GM18519 (cell line): ENCODE data around the gene S1PR5.

Experiments used
- ATAC-seq: cut with Tn5 transposase; IDR thresholded peaks from one replicate; pipeline ENCODE4 v1.9.1; 2021; ENCODE audit warnings: mild to moderate bottlenecking, moderate library complexity; ENCODE audit not compliant: unreplicated experiment, low FRiP score

S1PR5 gene

DNA sequence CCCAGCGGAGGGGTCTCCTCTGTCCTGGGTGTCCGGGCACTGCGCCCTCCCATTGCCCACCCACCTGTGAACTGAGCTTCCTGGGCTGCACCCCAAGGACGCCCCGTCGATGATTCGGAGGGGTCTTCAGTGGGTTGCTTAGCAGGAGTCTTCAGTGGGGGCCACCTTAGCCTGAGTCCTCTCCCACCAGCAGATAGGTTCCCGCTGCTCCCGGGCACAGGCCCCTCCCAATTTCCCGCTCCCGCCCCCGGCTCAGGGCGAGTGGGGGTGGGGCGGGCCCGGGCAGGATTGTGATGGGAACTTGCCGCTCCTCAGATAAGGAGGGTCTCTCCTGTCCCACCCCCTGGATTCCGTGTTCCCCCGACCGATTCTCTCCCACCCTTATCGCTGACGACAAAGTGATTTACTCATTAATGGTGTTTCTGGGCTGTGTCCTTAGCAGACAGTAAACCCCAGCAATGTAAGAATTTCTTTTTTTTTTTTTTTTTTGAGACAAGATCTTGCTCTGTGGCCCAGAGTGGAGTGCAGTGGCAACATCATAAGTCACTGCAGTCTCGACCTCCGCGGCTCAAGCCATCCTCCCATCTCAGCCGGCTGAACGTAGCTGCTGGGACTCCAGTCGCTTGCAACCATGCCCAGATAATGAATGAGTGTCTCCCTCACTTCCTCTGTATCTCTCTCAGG lies 655 bp upstream of the S1PR5 start:
- no peak for ATAC-seq

DNA sequence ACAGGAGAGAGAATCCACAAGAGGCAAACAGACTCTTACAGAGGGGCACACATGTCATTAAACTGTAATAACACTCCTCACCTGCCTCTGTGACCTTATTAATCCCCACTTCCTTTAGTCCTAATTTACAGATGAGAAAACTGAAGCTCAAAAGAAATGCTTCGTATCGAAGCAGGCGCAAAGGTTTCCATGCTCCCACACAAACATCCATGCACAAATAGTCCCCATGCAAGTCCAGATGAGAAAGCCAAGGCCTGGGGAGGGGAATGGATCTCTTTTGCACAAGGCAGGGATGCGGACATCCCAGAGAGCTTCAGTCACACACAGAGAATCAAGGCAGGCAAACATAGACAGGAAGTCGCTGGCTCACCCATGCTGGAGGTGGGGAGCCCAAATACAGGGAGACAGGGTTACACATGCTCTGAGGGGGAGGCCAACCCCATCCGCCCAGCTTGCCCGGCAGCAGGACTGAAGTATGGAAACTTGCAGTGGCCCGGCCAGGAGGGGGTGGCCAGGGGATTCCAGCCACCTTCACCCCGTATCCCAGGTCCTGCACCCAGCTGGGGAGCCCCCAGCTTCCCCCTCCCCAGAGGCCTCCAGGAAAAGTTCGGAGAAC lies 468 bp downstream of the S1PR5 start:
- no peak for ATAC-seq

DNA sequence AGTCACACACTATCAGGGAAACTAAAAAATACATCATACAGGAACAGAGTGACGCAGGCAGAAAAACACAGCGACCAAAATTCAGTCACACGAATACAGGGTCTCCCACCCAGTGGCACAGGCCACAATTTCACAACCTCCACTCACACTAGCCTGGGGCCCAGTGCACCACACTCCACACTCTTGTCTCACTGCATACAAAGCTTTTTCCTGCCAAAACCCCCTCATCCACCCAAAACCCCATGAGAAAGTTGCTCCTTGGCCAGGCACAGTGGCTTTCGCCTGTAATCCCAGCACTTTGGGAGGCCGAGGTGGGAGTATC lies 1.2 kb downstream of the S1PR5 start:
- ATAC-seq = no peak

DNA sequence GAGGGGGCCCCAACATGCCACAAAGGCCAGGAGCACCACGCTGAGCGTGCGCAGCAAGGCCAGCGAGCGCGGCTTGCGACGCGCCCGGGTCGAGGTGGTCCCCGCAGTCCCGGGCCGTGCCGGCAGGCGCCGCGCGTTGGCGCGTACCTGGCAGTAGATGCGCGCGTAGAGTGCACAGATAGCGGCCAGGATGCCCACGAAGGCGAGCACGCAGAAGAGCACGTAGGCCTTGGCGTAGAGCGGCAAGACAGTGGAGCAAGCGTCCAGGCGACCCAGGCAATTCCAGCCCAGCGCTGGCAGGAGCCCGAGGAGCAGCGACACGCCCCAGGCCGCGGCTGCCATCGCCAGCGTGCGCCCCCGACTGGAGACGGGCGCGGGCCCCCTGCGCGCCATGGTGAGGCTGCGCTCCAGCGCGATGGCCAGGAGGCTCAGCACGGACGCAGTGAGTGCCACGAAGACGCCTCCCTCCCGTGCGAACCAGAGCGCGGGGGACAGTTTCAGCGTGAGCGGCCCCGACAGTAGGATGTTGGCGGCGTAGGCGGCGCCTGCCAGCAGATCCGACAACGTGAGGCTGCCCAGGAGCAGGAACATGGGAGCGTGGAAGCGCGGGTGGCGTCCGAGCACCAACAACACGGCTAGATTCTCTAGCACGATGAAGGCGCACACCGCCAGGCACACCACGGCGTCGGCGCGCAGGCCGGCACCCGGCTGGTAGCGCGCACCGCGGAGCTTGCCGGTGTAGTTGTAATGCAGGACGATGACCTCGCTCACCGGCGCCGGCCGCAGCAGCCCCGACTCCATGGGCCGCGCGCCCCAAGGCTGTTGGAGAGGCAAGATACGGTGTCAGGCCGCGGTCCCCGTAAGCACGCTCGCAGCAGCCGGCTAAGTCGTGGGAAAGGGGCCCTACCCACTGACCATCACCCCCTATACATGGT lies 2.8 kb downstream of the S1PR5 start:
- no peak for ATAC-seq

DNA sequence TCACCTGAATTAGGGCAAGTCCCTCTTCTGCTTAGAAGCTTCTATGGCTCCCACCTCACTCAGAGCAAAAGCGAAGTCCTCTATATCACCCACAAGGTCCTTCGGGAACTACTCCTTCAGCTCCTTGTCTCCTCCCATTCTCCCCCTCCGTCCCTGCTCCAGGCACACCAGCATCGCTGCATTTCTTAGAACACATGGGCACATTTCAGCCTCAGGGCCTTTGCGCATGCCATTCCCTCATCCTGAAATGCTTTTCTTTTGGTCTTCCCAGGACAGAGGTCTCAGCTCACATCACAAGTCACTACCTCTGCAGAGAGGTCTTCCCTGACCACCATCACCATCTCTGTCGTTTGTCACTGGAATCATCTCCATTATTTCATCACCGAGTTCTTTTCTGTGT lies 4.0 kb downstream of the S1PR5 start:
- no peak for ATAC-seq

DNA sequence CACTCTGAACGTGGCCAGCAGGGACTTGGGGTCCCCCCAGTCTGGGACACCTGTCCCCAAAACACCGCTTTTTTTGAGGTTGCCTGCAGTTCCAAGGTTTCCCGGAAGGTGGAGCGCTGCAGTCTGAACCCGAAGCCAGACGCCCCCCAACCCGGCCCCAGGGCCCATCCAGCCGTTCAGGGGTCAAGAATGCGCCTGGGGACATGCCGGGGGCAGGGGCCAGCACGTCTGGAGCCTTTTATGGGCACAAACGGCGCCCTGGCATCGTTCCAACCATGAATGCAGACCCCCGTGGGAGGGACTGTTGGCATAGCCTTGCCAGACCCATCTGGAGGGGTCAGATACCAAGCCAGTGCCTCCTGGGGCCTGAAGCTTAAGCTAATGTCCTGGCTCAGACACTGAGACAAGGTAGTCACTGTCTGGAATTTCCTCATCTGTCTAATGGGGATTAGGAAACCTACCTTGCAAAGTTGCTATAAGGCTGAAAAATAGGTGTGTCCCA lies 6.9 kb downstream of the S1PR5 start:
- no peak for ATAC-seq

DNA sequence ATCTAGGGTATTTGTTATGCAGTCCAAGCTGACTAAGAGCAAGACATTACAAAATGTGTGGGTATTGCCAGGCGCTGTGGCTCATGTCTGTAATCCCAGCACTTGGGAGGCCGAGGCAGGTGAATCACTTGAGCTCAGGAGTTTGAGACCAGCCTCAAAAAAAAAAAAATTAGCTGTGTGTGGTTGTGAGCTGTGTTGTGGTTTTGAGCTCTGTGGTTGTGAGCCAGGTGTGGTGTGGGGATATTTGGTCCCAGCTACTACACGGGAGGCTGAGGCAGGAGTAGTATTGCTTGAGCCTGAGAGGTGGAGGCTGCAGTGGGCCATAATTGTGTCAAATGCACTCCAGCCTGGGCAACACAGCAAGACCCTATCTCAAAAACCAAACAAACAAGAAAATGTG lies 8.5 kb downstream of the S1PR5 start:
- no peak for ATAC-seq

DNA sequence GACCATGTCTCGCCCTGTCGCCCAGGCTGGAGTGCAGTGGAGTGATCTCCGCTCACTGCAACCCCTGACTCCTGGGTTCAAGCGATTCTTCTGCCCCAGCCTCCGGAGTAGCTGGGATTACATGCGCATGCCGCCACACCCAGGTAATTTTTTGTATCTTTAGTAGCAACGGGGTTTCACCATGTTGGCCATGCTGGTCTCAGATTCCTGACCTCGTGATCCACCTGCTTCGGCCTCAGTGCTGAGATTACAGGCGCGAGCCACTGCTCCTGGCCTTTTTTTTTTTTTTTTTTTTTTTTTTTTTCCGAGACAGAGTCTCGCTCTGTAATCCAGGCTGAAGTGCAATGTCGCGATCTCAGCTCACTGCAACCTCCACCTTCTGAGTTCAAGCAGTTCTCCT lies 9.2 kb downstream of the S1PR5 start:
- no peak for ATAC-seq

DNA sequence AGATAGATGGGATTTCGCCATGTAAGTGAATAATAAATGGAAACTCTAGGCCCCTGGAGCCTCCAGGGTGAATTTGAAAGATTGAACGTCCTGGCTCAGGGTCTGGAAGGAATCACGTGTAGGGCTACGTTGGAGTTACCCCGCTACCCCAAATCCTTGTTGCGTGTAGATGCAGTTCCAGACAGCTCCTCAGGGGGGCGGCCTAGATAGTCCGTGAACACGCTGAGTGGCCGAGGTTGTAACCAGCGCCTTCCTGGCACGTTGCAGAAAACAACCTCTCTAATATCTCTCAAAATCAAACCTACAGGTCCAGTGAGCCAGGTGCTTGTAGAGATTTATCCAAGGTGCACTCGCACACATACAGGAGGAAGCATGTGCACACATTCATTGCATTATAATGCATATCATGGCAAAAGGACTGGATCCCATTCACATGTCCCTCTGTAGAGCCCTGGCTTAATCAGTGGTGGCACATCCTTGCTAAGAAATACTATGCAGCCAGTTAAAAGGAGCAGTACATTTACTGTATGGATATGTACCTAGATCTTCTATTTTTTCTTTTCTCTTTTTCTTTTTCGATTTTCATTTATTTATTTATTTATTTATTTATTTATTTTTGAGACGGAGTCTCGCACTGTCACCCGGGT lies 11.5 kb downstream of the S1PR5 start:
- no peak for ATAC-seq

DNA sequence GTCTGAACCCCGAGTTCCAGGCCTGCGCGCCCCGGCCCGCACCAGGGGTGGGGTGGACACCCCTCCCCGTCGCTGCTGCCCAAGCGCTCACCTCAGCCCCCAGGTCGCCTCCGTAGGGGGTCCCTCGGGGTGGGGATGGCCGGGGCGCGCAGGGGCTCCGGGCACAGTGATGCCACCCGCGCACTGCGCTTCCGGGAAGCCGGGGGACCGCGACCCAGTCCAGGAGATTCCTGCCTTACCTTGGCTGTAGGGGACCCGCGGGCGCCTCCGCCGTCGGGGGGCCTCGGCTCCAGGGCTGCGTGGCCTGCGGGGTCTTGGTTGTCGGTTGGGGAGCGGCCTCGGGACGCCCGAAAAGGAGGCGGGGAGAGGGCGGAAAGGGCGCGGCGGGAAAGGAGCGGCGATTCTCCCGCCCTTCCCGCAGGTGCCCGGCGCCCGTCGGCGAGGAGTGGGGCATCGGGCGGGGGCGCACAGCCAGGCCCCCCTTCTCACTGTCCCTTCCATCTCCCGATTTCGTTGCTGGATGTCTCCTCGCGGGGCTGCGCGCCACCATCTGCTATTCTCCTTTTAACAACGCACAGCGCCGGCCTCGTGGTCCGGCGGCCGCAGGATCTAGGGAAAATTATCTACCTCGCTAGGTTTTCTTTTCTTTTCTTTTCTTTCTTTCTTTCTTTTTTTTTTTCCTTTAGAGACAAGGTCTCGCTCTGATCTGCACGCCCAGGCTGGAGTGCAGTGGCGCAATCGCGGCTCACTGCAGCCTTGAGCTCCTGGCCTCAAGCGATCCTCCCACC lies 14.1 kb downstream of the S1PR5 start, which contains the start of gene KEAP1:
KEAP1 (minus strand) TSS at position 355 of the 788 bp plus-strand sequence. CDS start 3,323 bp downstream, outside the sequence.
- ATAC-seq = peak; percentile 29

DNA sequence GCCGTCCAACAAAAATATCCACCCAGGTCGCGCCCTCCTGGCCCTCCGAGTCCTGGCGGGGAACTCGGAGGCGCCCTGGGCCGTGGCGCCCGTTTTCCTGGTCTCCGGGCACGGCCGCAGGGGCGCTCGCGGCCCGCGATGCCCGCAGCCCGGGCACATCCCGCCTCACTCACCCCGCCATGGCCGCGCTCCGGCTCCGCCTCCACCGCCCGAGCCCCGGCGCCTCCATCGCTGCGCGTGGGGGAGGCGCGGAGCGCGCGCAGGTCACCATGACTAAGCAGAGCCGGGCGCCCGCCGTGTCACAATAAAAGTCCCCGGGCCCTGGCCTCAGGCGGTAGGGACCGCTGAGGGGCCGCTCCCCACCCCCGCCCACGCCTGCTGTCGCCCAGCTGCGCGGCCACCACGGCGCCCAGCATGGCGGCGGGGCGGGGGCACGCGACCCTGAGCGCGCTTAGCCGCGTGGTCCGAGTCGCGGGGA lies 14.7 kb downstream of the S1PR5 start:
- ATAC-seq = peak; percentile 68

DNA sequence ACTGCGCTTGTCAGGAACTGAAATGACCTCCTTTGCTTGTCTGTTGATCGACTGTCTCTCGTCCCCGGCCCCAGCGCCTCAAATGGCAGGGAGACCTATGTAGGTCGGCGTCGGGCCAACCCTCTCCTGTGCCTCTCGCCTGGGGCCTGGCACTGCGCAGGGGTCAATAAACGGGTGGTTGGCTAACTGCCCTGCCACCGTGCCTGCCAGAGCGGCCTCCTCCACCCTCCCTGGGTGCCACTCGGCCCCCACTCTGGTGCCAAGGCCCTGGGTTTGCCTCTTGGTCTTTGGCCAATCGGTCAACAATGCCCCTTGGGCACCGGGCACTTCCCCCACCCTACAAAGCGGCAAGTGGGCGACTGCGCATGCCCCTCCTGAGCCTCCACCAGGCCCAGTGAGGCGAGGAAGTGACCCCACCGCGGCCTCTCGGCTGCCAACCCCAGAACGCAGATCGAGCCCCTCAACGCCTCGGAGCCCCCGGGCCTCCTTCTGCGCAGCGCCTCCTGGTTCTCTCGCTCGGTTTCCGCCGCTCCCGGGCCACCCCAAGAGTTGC lies 15.2 kb downstream of the S1PR5 start:
- ATAC-seq = no peak

DNA sequence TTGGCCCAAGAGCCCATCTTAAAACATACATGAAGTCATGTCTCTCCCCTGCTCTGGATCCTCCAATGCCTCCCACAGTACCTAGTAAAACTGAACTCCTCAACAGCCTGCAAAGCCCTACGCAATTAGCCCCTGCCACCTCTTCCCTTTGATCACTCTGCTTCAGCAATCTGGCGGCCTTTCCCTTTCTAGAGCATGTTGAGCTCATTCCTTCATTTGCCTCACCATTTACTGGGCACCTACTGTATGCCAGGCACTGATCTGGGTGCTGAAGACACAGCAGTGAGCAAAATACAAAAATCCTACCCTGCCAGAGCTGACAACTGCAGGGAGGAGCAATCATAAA lies 17.0 kb downstream of the S1PR5 start:
- no peak for ATAC-seq

DNA sequence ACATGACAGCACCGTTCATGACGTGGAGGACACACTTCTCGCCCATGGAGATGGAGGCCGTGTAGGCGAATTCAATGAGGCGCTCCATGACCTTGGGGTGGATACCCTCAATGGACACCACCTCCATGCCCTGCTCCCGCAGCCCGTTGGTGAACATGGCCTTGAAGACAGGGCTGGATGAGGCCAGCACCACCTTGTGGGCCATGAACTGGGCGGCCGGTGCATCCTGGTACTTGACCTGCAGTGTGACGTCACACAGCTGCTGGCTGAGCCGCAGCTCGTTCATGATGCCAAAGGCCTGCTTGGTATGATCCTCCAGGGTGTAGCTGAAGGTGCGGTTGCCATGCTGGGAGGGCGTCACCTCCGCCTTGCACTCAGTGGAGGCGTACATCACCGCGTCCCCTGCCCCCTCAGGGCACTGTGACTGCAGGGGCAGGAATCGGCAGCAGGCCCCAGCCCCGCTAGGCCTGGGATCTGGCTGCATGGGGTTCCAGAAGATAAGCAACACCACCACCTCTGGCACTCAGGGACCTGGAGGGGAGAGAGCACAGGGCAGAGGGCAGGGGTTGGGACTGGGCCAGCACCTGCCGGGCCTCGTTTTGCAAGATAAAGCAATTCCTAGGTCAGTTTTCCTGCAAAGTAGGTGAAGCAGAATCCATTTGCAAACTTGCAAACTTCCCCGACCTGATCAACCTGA lies 17.5 kb downstream of the S1PR5 start:
- no peak for ATAC-seq

DNA sequence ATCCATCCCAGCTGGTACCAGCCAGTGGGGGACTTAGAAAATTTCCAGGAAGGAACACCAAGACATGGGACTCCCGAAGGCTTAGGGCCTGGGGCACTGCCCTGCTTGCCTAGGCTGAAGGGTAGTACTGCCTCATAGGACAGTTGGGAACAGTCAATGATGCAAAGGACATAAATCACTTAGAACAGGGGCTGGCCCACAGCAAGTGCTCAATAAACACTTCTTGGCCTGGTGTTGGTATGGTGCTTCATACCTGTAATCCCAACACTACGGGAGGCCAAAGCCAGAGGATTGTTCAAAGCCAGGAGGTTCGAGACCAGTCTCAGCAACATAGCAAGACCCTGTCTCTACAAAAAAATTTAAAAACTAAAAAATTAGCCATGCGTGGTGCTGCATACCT lies 19.9 kb downstream of the S1PR5 start:
- no peak for ATAC-seq

DNA sequence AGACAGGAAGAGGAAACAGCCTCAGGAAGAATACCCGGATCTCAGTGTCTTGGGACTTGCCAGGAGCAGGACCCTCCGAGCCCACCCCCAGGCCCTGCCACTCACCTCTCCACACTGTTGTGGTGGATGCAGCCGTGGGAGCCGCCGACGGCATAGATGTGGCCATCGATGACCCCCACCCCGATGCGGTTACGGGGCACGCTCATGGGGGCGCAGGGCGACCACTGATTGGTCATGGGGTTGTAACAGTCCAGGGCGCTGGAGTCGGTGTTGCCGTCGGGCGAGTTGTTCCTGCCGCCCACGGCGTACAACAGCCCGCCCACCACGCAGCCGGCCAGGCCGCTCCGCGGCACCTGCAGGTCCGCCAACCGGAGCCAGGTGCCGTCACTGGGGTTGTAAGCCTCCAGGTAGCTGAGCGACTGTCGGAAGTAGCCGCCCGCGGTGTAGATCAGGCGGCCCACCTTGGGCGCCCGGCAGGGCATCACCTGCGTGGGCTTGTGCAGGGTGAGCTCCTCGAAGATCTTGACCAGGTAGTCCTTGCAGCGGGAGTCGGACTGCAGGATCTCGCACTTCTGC lies 25.7 kb downstream of the S1PR5 start:
- no peak for ATAC-seq

DNA sequence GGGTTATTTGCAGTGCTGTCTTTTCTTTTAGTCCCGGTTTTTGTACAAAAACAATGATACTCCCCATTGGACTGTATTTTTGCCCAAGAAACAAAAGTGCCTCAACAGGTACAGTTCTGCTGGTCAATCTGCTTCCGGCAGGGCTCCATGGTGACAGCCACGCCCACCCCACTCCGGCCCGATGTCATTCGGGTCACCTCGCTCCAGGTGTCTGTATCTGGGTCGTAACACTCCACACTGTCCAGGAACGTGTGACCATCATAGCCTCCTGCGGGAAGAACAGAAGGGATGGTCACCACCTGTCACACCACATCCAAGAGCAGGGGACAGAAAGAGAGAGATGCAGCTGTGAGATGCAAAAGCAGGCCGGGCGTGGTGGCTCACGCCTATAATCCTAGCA lies 30.7 kb downstream of the S1PR5 start:
- no peak for ATAC-seq

DNA sequence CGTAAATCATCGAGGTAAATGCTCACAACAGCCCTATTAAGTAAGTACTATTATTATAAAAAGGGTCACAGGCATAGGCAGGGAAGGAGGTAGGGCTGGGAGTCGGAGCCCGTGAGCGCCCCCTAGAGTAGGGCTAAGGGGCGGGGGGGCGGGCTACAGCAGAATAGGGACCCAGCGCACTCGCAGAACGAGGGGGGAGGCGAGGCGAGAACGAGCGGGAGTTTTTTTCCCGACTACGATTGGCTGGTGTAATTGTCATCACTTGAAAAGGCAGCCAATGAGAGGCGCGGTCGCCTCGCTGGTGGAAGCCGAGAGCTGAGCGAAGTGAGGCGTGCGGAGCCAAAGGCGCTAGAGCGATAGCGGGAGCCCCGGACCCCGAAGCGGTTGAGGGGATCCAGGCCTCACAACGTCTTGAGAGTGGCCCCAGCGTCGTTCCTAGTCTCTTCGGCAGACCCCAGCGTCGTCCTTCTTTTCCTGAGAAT lies 38.3 kb downstream of the S1PR5 start:
- ATAC-seq = no peak

DNA sequence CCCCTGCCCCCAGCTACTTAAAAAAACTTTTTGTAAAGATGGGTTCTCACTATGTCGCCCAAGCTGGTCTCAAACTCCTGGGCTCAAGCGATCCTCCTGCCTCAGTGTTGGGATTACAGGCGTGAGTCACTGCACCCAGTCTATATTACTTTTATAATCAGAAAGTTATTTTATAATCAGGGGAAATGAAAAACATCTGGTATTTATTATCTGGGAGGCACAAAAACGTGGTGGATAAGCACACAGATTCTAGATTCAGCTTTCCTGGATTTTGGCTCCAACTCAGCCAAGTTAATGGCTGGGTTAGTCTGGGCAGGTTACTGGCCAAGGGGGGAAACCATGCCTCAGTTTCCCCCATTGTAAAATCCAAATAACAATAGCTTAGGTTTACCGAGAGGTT lies 38.8 kb downstream of the S1PR5 start:
- ATAC-seq = no peak
